Measurements from ENCODE around the gene DSCAML1. TPM values are rescaled to one million over a fixed set of nuclear protein-coding genes. Genes with fewer than 3 reads are reported as not detected.

Gene DSCAML1
- total and polyA plus RNA-seq, 2 of the 8 experiments (the other 6 are each of a cell fraction or from before 2014, with no cell fraction given): 0.19 to 0.24 TPM

- Histone ChIP-seq H3K4me2 (ENCODE audit: insufficient read depth in 1 of 2, low read depth in 2 of 2, low read length in 2 of 2) (peak overlapping the region in 1 of 2 experiments; percentile 47; a peak in 1 of 4 replicates), H3K9ac (replicated peaks in 1 of 4; ENCODE audit: extremely low read depth in 1 of 4, low read depth in 3 of 4, low read length in 3 of 4) (no peak overlapping the region), H3K18ac (ENCODE audit: extremely low read depth, low read length) (no peak overlapping the region; the same call in 1 of the 2 replicates), H3K56ac (replicated peaks; ENCODE audit: insufficient read length, low read depth, low read length) (no peak overlapping the region), H3K36me3 (ENCODE audit: control insufficient read depth in 2 of 4, insufficient read depth in 4 of 4, low read length in 3 of 4) (no peaks in the 10 kb centered on the region), H3K4ac (replicated peaks; ENCODE audit: insufficient read length, low read depth, low read length) (no peak overlapping the region), H3K14ac (ENCODE audit: insufficient read length) (no peak overlapping the region), H2BK120ac (replicated peaks; ENCODE audit: low read depth, low read length) (no peak overlapping the region), H4K20me1 (replicated peaks in 1 of 2; ENCODE audit: control insufficient read depth in 1 of 2, insufficient read depth in 2 of 2, low read length in 2 of 2) (no peaks in the 10 kb centered on the region), H2AFZ (ENCODE audit: low read length) (no peak overlapping the region), H3K27me3 (replicated peaks in 1 of 4; ENCODE audit: control insufficient read depth in 3 of 4, extremely low read depth in 1 of 4, insufficient read depth in 3 of 4, low read length in 3 of 4) (no peaks in the 10 kb centered on the region; a peak in 1 of 7 replicates), H4K5ac (ENCODE audit: insufficient read length, low read depth, low read length) (no peak overlapping the region), H3K27ac (ENCODE audit: low read depth, low read length) (no peak overlapping the region), H2BK12ac (ENCODE audit: low read depth, low read length) (no peak overlapping the region), H3K9me3 (ENCODE audit: insufficient read depth in 2 of 2, low read depth in 1 of 2, low read length in 1 of 2) (no peaks in the 10 kb centered on the region), H3K4me1 (replicated peaks in 1 of 4; ENCODE audit: control insufficient read depth in 3 of 4, insufficient read depth in 4 of 4, low read length in 3 of 4) (peaks cover 0 to 7% (median 4%) of the 10 kb centered on the region in 4 experiments; a peak in 6 of 7 replicates), H2AK5ac (ENCODE audit: low read depth, low read length) (no peak overlapping the region), H3K23me2 (ENCODE audit: low read depth, low read length) (no peaks in the 10 kb centered on the region), H3K79me2 (ENCODE audit: control insufficient read depth in 1 of 2, insufficient read depth in 2 of 2, low read length in 2 of 2) (no peaks in the 10 kb centered on the region), H4K91ac (replicated peaks; ENCODE audit: insufficient read length, low read length) (no peak overlapping the region), H4K8ac (ENCODE audit: extremely low read depth, insufficient read depth, low read length) (no peak overlapping the region), H2BK20ac (ENCODE audit: low read length) (peak overlapping the region; percentile 61; the same call in 1 of the 2 replicates), H3K4me3 (ENCODE audit: extremely low read depth in 1 of 4, insufficient read depth in 2 of 4, low read depth in 3 of 4, low read length in 4 of 4) (no peak overlapping the region; a peak in 2 of 8 replicates), H2BK15ac (ENCODE audit: low read length) (no peak overlapping the region), H3K79me1 (ENCODE audit: low read depth, low read length) (no peaks in the 10 kb centered on the region), H2BK5ac (ENCODE audit: low read depth, low read length) (no peak overlapping the region), H3K23ac (ENCODE audit: insufficient read length) (no peak overlapping the region)
- 21% methylated on average over 17 of the region's 17 CpGs; no CpG with 5 or more reads in 1 of the 2 experiments for WGBS, 2 experiments (ENCODE audit: extremely low coverage in 1 of 2, insufficient coverage in 1 of 2, insufficient read length in 1 of 2, insufficient replicate concordance in 2 of 2, low coverage in 1 of 2, low lambda C conversion rate in 2 of 2, missing lambda C conversion rate in 1 of 2)
- FAIRE-seq: peak; percentile 95
- DNase-seq (ENCODE audit: low read depth in 1 of 2, low spot score in 2 of 2): peak; percentile 57 to 99
- ChIA-PET POLR2A (ENCODE audit: partially characterized antibody) (interaction anchor here (0.6 to 1.8 kb wide), 2 partner anchors 11 to 383 kb away, joined by 3 to 4 read pairs; no protein-coding TSS in a partner anchor), CTCF (ENCODE audit: partially characterized antibody) (interaction anchor here (0.7 to 10.9 kb wide), 111 partner anchors 9 to 651 kb away, joined by 3 to 142 read pairs (median 5); partner anchors contain the start of genes CEP164, FXYD2 and TMPRSS4)
- no peak for TF ChIP-seq EZH2 (IDR thresholded peaks at IDR 0.05; ENCODE audit: low read depth, low read length, severe bottlenecking)
- TF ChIP-seq KDM1A (IDR thresholded peaks at IDR 0.05; ENCODE audit: borderline replicate concordance, low read length): no peak
- TF ChIP-seq GTF2F1 (IDR thresholded peaks at IDR 0.05; ENCODE audit: borderline replicate concordance, low read depth, low read length): no peak
- no peak for TF ChIP-seq MAX (IDR thresholded peaks at IDR 0.05)
- no peak for TF ChIP-seq MAFK (IDR thresholded peaks at IDR 0.05; ENCODE audit: low read depth, low read length)
- peak; percentile 31; the same call in 1 of the 2 replicates for TF ChIP-seq CREB1 (IDR thresholded peaks at IDR 0.05)
- peak; percentile 96 to 98 for TF ChIP-seq RAD21 (IDR thresholded peaks at IDR 0.05 in 1 of 2, conservative IDR thresholded peaks at IDR 0.05 in 1 of 2; ENCODE audit: low read depth in 2 of 2, low read length in 2 of 2)
- no peak for TF ChIP-seq BACH1 (IDR thresholded peaks at IDR 0.05; ENCODE audit: low read length)
- TF ChIP-seq SRF (IDR thresholded peaks at IDR 0.05; ENCODE audit: low read depth, low read length): no peak
- TF ChIP-seq SIRT6 (IDR thresholded peaks at IDR 0.05; ENCODE audit: low read length): no peak
- TF ChIP-seq RBBP5 (IDR thresholded peaks at IDR 0.05; ENCODE audit: borderline replicate concordance, low read depth, low read length): no peak
- TF ChIP-seq HDAC6 (IDR thresholded peaks at IDR 0.05; ENCODE audit: low read depth, low read length): no peak
- TF ChIP-seq NRF1 (IDR thresholded peaks at IDR 0.05; ENCODE audit: low read depth, low read length): no peak
- no peak for TF ChIP-seq CHD2 (IDR thresholded peaks at IDR 0.05; ENCODE audit: low read length)
These were observed 370.7 kb downstream of the DSCAML1 start for GRCh38 chr11:117426297-117426685.

Data from H1 (cell line).